Hepatocyte (in vitro differentiated cells): ENCODE data around the gene TUT7. TPM values are rescaled to one million over a fixed set of nuclear protein-coding genes. Genes with fewer than 3 reads are reported as not detected.

ENCODE experiments used
- DNase-seq: peaks from one replicate; pipeline ENCODE4 v3.0.0-alpha.2; 2016; ENCODE audit warnings: low spot score
- H2AFZ ChIP-seq: fragments of 200-600 bp; sonication (generic); 2 replicates; pipeline ENCODE4 v1.6.0; 2016; ENCODE audit warnings: antibody characterized with exemption, mild to moderate bottlenecking
- H3K27ac ChIP-seq: fragments of 200-600 bp; sonication (generic); 2 replicates; pipeline ENCODE4 v1.5.1; 2016; ENCODE audit warnings: mild to moderate bottlenecking
- H3K27me3 ChIP-seq: fragments of 200-600 bp; sonication (generic); 2 replicates; pipeline ENCODE4 v1.6.1; 2016
- H3K36me3 ChIP-seq: fragments of 200-600 bp; sonication (generic); replicated peaks from 2 replicates; pipeline ENCODE4 v1.5.1; 2016; ENCODE audit warnings: low read depth; ENCODE audit not compliant: insufficient read depth
- H3K4me1 ChIP-seq: fragments of 200-600 bp; sonication (generic); 2 replicates; pipeline ENCODE4 v1.5.1; 2016; ENCODE audit warnings: mild to moderate bottlenecking, moderate library complexity; ENCODE audit not compliant: insufficient read depth
- H3K4me2 ChIP-seq: fragments of 200-600 bp; sonication (generic); 2 replicates; pipeline ENCODE4 v1.6.0; 2016
- H3K4me3 ChIP-seq: fragments of 200-600 bp; sonication (generic); 2 replicates; pipeline ENCODE4 v1.5.1; 2016; ENCODE audit warnings: mild to moderate bottlenecking
- H3K79me2 ChIP-seq: fragments of 200-600 bp; sonication (generic); 2 replicates; pipeline ENCODE4 v1.6.0; 2017; ENCODE audit warnings: mild to moderate bottlenecking
- H3K9me2 ChIP-seq: fragments of 200-600 bp; sonication (generic); replicated peaks from 2 replicates; pipeline ENCODE4 v1.6.0; 2017; ENCODE audit warnings: mild to moderate bottlenecking; ENCODE audit not compliant: insufficient read depth
- H3K9me3 ChIP-seq: fragments of 200-600 bp; sonication (generic); 2 replicates; pipeline ENCODE4 v1.5.1; 2016; ENCODE audit warnings: low read depth, mild to moderate bottlenecking
- H4K20me1 ChIP-seq: fragments of 200-600 bp; sonication (generic); 2 replicates; pipeline ENCODE4 v1.6.0; 2016; ENCODE audit warnings: mild to moderate bottlenecking; ENCODE audit not compliant: insufficient read depth, poor library complexity, severe bottlenecking
- CTCF ChIP-seq: fragments of 200-600 bp; sonication (generic); IDR thresholded peaks from 2 replicates; pipeline ENCODE4 v1.5.1; 2016; ENCODE audit warnings: antibody characterized with exemption, mild to moderate bottlenecking; ENCODE audit not compliant: poor library complexity
- EZH2 ChIP-seq: fragments of 200-600 bp; sonication (generic); IDR thresholded peaks from 2 replicates; pipeline ENCODE4 v1.6.1; 2016; ENCODE audit warnings: antibody characterized with exemption, mild to moderate bottlenecking, borderline replicate concordance
- EZH2phosphoT487 ChIP-seq: fragments of 200-600 bp; sonication (generic); IDR thresholded peaks from one replicate; pipeline ENCODE4 v1.6.1; 2018; ENCODE audit warnings: antibody characterized with exemption, mild to moderate bottlenecking, low read depth, moderate library complexity; ENCODE audit not compliant: unreplicated experiment, severe bottlenecking
- WGBS: methylation state at CpG from one replicate; pipeline ENCODE4 v1.1.6; 2016; ENCODE audit warnings: low lambda C conversion rate; ENCODE audit errors: missing lambda C conversion rate; 5-methylcytosine and 5-hydroxymethylcytosine counted together
- polyA plus RNA-seq: library from polyadenylated mRNA; unstranded; fragments of >200 nt; fragmentation: Nextera tagmentation; extraction: Ambion mirVana; gene quantifications from 2 replicates; pipeline ENCODE4 v1.2.1, GENCODE V29; 2016
- total RNA-seq: library from RNA; depleted of rRNA; stranded (reverse); fragments of >200 nt; gene quantifications from 2 replicates; pipeline ENCODE4 v1.2.3, GENCODE V29; 2014

The TUT7 gene
- total and polyA plus RNA-seq, 2 experiments from 2014 or later: 21.5 to 33.1 TPM

- H3K4me1 ChIP-seq: peaks cover 25% of the 10 kb centered on the region
- H3K9me3 ChIP-seq: no peaks in the 10 kb centered on the region
- H3K4me2 ChIP-seq: peak overlapping the region; percentile 83
- peak overlapping the region; percentile 99 for H3K27ac ChIP-seq
- 28% methylated on average over 12 of the region's 12 CpGs for WGBS
- peak overlapping the region; percentile 94 for H3K4me3 ChIP-seq
- no peaks in the 10 kb centered on the region for H3K27me3 ChIP-seq
- peaks cover 37% of the 10 kb centered on the region for H3K79me2 ChIP-seq
- no peaks in the 10 kb centered on the region for H3K36me3 ChIP-seq
- peaks cover 11% of the 10 kb centered on the region for H4K20me1 ChIP-seq
- DNase-seq: peak; percentile 7
- no peaks in the 10 kb centered on the region for H3K9me2 ChIP-seq
- TF ChIP-seq EZH2: no peak
- no peak for TF ChIP-seq CTCF
- TF ChIP-seq EZH2phosphoT487: no peak
- peak overlapping the region; percentile 83 for H2AFZ ChIP-seq
These were observed 71.2 kb downstream of the TUT7 start for GRCh38 chr9:86282979-86283535.

- peak within 1 kb of the TSS; percentile 83 for H3K4me2 ChIP-seq
- peak within 1 kb of the TSS; percentile 94 for H3K4me3 ChIP-seq
- H3K27me3 ChIP-seq: no peaks in the 10 kb centered on the region
- TF ChIP-seq CTCF (no peak), EZH2 (no peak), EZH2phosphoT487 (no peak)
- H3K36me3 ChIP-seq: no peaks in the 10 kb centered on the region
- peak; percentile 98 for DNase-seq
- peaks cover 11% of the 10 kb centered on the region for H4K20me1 ChIP-seq
- peaks cover 44% of the 10 kb centered on the region for H3K79me2 ChIP-seq
- peaks cover 25% of the 10 kb centered on the region for H3K4me1 ChIP-seq
- H3K9me2 ChIP-seq: no peaks in the 10 kb centered on the region
- H3K9me3 ChIP-seq: no peaks in the 10 kb centered on the region
- WGBS: under 1% methylated on average over 59 of the region's 101 CpGs
- peak within 1 kb of the TSS; percentile 83 for H2AFZ ChIP-seq
- peak within 1 kb of the TSS; percentile 99 for H3K27ac ChIP-seq
These were observed 71.9 kb downstream of the TUT7 start, which contains the start of gene ISCA1 for GRCh38 chr9:86282077-86282978. TSS of gene ISCA1 (minus strand) at chr9:86282538. CDS start at chr9:86282458, 80 bp downstream.

DNA sequence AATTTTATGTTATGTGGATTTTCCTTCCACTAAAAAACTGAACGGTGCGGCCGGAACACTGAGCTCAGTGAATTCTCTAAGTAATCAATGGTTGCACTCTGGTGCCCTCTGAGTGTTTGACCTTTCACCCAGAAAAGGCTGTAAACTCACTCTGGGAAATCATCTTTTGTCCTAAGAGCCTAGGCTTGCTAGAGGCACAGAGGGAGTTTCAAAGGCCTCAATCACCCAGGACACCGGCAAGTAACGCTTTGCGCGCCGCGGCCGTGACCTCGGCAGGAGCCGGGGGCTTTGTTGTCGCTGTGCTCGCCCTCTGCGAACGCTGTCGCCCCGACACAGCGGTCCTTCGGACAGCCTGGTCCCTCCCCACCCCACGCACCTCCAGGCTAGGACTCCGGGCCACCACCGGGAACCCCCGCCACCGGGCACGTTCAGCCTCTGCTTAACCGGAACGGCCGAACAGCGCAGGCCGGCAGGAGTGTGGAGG, 72.6 kb downstream of the TUT7 start:
- no peaks in the 10 kb centered on the region for H3K36me3 ChIP-seq
- peak overlapping the region; percentile 83 for H3K4me2 ChIP-seq
- peak; percentile 46 for DNase-seq
- H3K27ac ChIP-seq: peak overlapping the region; percentile 99
- H3K9me3 ChIP-seq: no peaks in the 10 kb centered on the region
- H3K4me1 ChIP-seq: peaks cover 25% of the 10 kb centered on the region
- peaks cover 50% of the 10 kb centered on the region for H3K79me2 ChIP-seq
- H3K9me2 ChIP-seq: no peaks in the 10 kb centered on the region
- TF ChIP-seq EZH2phosphoT487 (no peak), CTCF (no peak), EZH2 (no peak)
- peak overlapping the region; percentile 94 for H3K4me3 ChIP-seq
- peak overlapping the region; percentile 83 for H2AFZ ChIP-seq
- no peaks in the 10 kb centered on the region for H3K27me3 ChIP-seq
- WGBS: 2% methylated on average over 29 of the region's 31 CpGs
- peaks cover 11% of the 10 kb centered on the region for H4K20me1 ChIP-seq
